ENCODE results near the gene ATP1A3. TPM values are rescaled to one million over a fixed set of nuclear protein-coding genes. Genes with fewer than 3 reads are reported as not detected.

ATP1A3 gene
- total and polyA plus RNA-seq, 2 of the 13 experiments (the other 11 are each of a cell fraction or from before 2014, with no cell fraction given): 0.01 to 0.04 TPM

DNA sequence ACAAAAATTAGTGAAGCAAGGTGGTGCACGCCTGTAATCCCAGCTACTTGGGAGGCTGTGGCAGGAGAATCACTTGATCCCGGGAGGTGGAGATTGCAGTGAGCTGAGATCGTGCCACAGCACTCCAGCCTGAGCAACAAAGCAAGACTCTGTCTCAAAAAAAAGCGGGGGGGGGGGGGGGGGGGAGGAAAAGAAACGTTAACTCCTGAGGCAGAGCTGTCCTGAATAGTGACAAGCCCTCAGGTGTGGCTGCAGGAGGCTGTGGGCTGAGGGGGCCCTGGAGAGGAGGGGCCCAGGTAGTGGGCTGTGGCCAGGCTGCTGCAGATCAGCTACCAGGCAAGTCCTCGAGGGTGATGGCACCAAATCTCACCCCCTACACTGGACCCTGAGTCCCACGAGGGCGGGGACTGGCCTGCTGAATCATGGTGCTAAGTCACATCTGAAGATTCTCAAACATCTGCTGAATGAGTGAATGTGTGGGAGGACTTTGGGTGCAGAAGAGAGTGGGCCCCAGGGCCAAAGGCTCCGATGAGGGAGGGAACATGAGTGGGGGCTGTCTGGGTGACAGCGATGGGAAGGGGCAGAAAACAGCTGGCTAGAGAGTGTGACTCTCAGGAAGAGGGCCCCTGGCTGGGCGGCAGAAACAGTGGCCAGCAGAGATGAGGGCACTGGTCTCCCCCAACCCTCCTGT is 24.6 kb upstream of the ATP1A3 start:
- Histone ChIP-seq H4K20me1 (ENCODE audit: insufficient read depth, low read length) (no peaks in the 10 kb centered on the region), H3K79me2 (ENCODE audit: insufficient read depth, low read length) (no peaks in the 10 kb centered on the region), H3K27ac (ENCODE audit: extremely low read length, insufficient read depth, low read length) (no peak overlapping the region), H3K4me1 (ENCODE audit: insufficient read depth, low read length) (no peaks in the 10 kb centered on the region), H3K4me3 (replicated peaks in 1 of 3; ENCODE audit: insufficient read depth in 1 of 3, low read depth in 2 of 3, low read length in 3 of 3) (no peak overlapping the region), H3K4me2 (ENCODE audit: low read depth, low read length) (no peak overlapping the region), H2AFZ (ENCODE audit: low read length) (no peak overlapping the region), H3K9ac (ENCODE audit: insufficient read depth, low read depth, low read length) (no peak overlapping the region), H3K27me3 (ENCODE audit: control insufficient read depth in 1 of 2, insufficient read depth in 2 of 2, low read length in 2 of 2) (peaks cover 8 to 32% of the 10 kb centered on the region in 2 experiments; a peak in 3 of 5 replicates), H3K36me3 (replicated peaks in 1 of 2; ENCODE audit: control insufficient read depth in 1 of 2, insufficient read depth in 2 of 2, low read length in 2 of 2) (no peaks in the 10 kb centered on the region), H3K9me3 (ENCODE audit: low read length) (no peaks in the 10 kb centered on the region)
- ChIA-PET CTCF (ENCODE audit: low intra/inter-chr PET ratio, low total read pairs) (no interaction called here), POLR2A (no interaction called here)
- in situ Hi-C loops (cut with HindIII; ENCODE audit: extremely low pct_ligation_motif_present, low pct_unique_long_range_greater_than_20kb) (no loop called here), intact Hi-C loops (cut with micrococcal nuclease; ENCODE audit: unreplicated experiment) (no loop called here)
- no peak for ATAC-seq
- DNase-seq (ENCODE audit: low spot score): no peak
- BruUV-seq (replicated peaks): no TSS peak
- TF ChIP-seq CCDC6 (CRISPR knock-in tag; IDR thresholded peaks at IDR 0.05): no peak
- TF ChIP-seq AGO1 (IDR thresholded peaks at IDR 0.05; ENCODE audit: low read depth, low read length, poor library complexity, severe bottlenecking): no peak
- no peak for TF ChIP-seq ETV5 (CRISPR knock-in tag; IDR thresholded peaks at IDR 0.05; ENCODE audit: borderline replicate concordance)
- TF ChIP-seq, protein P1, sequence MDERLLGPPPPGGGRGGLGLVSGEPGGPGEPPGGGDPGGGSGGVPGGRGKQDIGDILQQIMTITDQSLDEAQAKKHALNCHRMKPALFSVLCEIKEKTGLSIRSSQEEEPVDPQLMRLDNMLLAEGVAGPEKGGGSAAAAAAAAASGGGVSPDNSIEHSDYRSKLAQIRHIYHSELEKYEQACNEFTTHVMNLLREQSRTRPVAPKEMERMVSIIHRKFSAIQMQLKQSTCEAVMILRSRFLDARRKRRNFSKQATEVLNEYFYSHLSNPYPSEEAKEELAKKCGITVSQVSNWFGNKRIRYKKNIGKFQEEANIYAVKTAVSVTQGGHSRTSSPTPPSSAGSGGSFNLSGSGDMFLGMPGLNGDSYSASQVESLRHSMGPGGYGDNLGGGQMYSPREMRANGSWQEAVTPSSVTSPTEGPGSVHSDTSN (CRISPR knock-in tag; IDR thresholded peaks at IDR 0.05): no peak
- TF ChIP-seq, protein P2, sequence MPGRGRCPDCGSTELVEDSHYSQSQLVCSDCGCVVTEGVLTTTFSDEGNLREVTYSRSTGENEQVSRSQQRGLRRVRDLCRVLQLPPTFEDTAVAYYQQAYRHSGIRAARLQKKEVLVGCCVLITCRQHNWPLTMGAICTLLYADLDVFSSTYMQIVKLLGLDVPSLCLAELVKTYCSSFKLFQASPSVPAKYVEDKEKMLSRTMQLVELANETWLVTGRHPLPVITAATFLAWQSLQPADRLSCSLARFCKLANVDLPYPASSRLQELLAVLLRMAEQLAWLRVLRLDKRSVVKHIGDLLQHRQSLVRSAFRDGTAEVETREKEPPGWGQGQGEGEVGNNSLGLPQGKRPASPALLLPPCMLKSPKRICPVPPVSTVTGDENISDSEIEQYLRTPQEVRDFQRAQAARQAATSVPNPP (CRISPR knock-in tag; IDR thresholded peaks at IDR 0.05): no peak
- TF ChIP-seq, protein P3, sequence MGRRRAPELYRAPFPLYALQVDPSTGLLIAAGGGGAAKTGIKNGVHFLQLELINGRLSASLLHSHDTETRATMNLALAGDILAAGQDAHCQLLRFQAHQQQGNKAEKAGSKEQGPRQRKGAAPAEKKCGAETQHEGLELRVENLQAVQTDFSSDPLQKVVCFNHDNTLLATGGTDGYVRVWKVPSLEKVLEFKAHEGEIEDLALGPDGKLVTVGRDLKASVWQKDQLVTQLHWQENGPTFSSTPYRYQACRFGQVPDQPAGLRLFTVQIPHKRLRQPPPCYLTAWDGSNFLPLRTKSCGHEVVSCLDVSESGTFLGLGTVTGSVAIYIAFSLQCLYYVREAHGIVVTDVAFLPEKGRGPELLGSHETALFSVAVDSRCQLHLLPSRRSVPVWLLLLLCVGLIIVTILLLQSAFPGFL (CRISPR knock-in tag; IDR thresholded peaks at IDR 0.05): no peak
- TF ChIP-seq CHD4 (IDR thresholded peaks at IDR 0.05; ENCODE audit: borderline replicate concordance, low read length): no peak
- no peak for TF ChIP-seq GATAD2A (CRISPR knock-in tag; IDR thresholded peaks at IDR 0.05)
- TF ChIP-seq, protein P4, sequence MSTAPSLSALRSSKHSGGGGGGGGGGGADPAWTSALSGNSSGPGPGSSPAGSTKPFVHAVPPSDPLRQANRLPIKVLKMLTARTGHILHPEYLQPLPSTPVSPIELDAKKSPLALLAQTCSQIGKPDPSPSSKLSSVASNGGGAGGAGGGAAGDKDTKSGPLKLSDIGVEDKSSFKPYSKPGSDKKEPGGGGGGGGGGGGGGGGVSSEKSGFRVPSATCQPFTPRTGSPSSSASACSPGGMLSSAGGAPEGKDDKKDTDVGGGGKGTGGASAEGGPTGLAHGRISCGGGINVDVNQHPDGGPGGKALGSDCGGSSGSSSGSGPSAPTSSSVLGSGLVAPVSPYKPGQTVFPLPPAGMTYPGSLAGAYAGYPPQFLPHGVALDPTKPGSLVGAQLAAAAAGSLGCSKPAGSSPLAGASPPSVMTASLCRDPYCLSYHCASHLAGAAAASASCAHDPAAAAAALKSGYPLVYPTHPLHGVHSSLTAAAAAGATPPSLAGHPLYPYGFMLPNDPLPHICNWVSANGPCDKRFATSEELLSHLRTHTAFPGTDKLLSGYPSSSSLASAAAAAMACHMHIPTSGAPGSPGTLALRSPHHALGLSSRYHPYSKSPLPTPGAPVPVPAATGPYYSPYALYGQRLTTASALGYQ (CRISPR knock-in tag; IDR thresholded peaks at IDR 0.05): no peak
- TF ChIP-seq ZNF550 (CRISPR knock-in tag; IDR thresholded peaks at IDR 0.05; ENCODE audit: borderline replicate concordance): no peak
- TF ChIP-seq, protein P5, sequence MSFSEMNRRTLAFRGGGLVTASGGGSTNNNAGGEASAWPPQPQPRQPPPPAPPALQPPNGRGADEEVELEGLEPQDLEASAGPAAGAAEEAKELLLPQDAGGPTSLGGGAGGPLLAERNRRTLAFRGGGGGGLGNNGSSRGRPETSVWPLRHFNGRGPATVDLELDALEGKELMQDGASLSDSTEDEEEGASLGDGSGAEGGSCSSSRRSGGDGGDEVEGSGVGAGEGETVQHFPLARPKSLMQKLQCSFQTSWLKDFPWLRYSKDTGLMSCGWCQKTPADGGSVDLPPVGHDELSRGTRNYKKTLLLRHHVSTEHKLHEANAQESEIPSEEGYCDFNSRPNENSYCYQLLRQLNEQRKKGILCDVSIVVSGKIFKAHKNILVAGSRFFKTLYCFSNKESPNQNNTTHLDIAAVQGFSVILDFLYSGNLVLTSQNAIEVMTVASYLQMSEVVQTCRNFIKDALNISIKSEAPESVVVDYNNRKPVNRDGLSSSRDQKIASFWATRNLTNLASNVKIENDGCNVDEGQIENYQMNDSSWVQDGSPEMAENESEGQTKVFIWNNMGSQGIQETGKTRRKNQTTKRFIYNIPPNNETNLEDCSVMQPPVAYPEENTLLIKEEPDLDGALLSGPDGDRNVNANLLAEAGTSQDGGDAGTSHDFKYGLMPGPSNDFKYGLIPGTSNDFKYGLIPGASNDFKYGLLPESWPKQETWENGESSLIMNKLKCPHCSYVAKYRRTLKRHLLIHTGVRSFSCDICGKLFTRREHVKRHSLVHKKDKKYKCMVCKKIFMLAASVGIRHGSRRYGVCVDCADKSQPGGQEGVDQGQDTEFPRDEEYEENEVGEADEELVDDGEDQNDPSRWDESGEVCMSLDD (CRISPR knock-in tag; IDR thresholded peaks at IDR 0.05; ENCODE audit: borderline replicate concordance): no peak
- no peak for TF ChIP-seq TBL1XR1 (IDR thresholded peaks at IDR 0.05; ENCODE audit: borderline replicate concordance, low read length, partially characterized antibody)
- no peak for TF ChIP-seq FIP1L1 (IDR thresholded peaks at IDR 0.05; ENCODE audit: borderline replicate concordance, insufficient read depth, low read depth, low read length)
- TF ChIP-seq ZNF510 (CRISPR knock-in tag; IDR thresholded peaks at IDR 0.05; ENCODE audit: low read depth): no peak
- no peak for TF ChIP-seq ZBTB7A (CRISPR knock-in tag; IDR thresholded peaks at IDR 0.05)
- TF ChIP-seq RORA (CRISPR knock-in tag; IDR thresholded peaks at IDR 0.05): no peak
- WGBS (ENCODE audit: low lambda C conversion rate): 3% methylated on average over 9 of the region's 11 CpGs
- no peak for FAIRE-seq

All from HepG2 (cell line).